HG03571 (cell line): Measurements from ENCODE around the gene EP400.

Source experiments
- ATAC-seq: cut with Tn5 transposase; IDR thresholded peaks from one replicate; pipeline ENCODE4 v1.9.1; 2021; ENCODE audit not compliant: unreplicated experiment

The EP400 gene

GRCh38 chr12:131949431-131950181 lies at the start of gene EP400:
EP400 (plus strand) TSS chr12:131949942; CDS start chr12:131960620, 10,678 bp downstream.
- peak; percentile 91 for ATAC-seq

- no peak for ATAC-seq
These were observed 49.3 kb upstream of the EP400 start for GRCh38 chr12:131900397-131900796.

- no peak for ATAC-seq
These were observed 48.1 kb upstream of the EP400 start for GRCh38 chr12:131901431-131902331.

- ATAC-seq = no peak
These were observed 47.2 kb upstream of the EP400 start for GRCh38 chr12:131902332-131903241.

GRCh38 chr12:131903270-131904255 lies 46.2 kb upstream of the EP400 start:
- ATAC-seq = no peak

- ATAC-seq = no peak
These were observed 45.4 kb upstream of the EP400 start for GRCh38 chr12:131904346-131904745.

GRCh38 chr12:131905081-131905629 lies 44.6 kb upstream of the EP400 start:
- no peak for ATAC-seq

GRCh38 chr12:131905630-131906091 lies 44.1 kb upstream of the EP400 start:
- ATAC-seq = no peak

GRCh38 chr12:131907379-131908091 lies 42.2 kb upstream of the EP400 start:
- ATAC-seq = no peak

GRCh38 chr12:131908092-131909080 lies 41.4 kb upstream of the EP400 start:
- ATAC-seq = no peak

- no peak for ATAC-seq
These were observed 40.5 kb upstream of the EP400 start for GRCh38 chr12:131909081-131909751.

GRCh38 chr12:131909752-131910219 lies 40.0 kb upstream of the EP400 start:
- ATAC-seq = no peak

GRCh38 chr12:131910302-131911027 lies 39.3 kb upstream of the EP400 start:
- no peak for ATAC-seq

GRCh38 chr12:131911028-131911650 lies 38.6 kb upstream of the EP400 start:
- no peak for ATAC-seq

GRCh38 chr12:131911851-131912477 lies 37.8 kb upstream of the EP400 start:
- ATAC-seq = no peak
